ENCODE measurements around the gene PRDM12.

PRDM12 gene

DNA sequence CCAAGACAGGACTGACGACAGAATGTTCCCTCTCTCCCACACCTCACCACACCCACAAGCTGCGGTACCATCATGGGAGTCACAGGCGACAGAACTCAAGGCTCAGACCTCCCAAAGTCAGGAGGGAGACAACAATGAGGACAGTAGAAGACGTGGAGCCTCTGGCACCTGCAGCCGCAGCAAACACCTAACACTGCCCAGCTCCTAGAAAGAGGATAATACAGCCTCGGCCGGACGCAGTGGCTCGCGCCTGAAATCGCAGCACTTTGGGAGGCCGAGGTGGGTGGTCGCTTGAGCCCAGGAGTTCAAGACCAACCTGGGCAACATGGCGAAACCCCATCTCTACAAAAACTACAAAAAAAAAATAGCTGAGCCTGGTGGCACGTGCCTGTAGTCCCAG lies 13.2 kb upstream of the PRDM12 start:
- no peak overlapping the region for H3K27ac ChIP-seq (ENCODE audit: low read depth, low read length, poor library complexity, severe bottlenecking)
- no peak overlapping the region for H2AFZ ChIP-seq (ENCODE audit: low read length)
- H3K36me3 ChIP-seq (ENCODE audit: insufficient read depth, low read length), result no peaks in the 10 kb centered on the region
- no peaks in the 10 kb centered on the region for H3K79me2 ChIP-seq (ENCODE audit: insufficient read depth, low read length)
- H3K9me2 ChIP-seq (ENCODE audit: low read depth, low read length), result no peaks in the 10 kb centered on the region
- H3K4me1 ChIP-seq (ENCODE audit: insufficient read depth, low read length, severe bottlenecking), result no peaks in the 10 kb centered on the region
- H3F3A ChIP-seq (ENCODE audit: insufficient read depth, low read length), result no peaks in the 10 kb centered on the region
- no peak overlapping the region for H3K9ac ChIP-seq (ENCODE audit: low read length)
- TF ChIP-seq EZH2 (IDR thresholded peaks at IDR 0.05; ENCODE audit: borderline replicate concordance, low read length), result no peak
- TF ChIP-seq CTCF (IDR thresholded peaks at IDR 0.05; ENCODE audit: low read length), result no peak
- H3K9me3 ChIP-seq (ENCODE audit: low read length), result no peaks in the 10 kb centered on the region
- H3K27me3 ChIP-seq (ENCODE audit: insufficient read depth, low read length), result no peaks in the 10 kb centered on the region
- H4K20me1 ChIP-seq (ENCODE audit: insufficient read depth, low read length), result no peaks in the 10 kb centered on the region
- no peak overlapping the region for H3K4me2 ChIP-seq (ENCODE audit: low read length)
- no peak overlapping the region for H3K4me3 ChIP-seq (ENCODE audit: low read depth, low read length, poor library complexity, severe bottlenecking)

DNA sequence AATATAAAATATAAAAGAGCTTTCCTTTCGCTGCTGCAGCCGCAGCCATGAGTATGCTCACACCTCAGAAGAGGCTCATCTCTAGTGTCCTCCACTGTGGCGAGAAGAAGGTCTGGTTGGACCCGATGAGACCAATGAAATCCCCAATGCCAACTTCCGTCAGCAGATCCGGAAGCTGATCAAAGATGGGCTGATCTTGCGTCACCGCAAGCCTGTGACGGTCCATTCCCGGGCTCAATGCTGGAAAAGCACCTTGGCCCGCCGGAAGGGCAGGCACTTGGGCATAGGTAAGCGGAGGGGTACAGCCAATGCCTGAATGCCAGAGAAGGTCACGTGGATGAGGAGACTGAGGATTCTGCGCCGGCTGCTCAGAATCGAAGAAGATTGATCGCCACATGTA lies 12.6 kb upstream of the PRDM12 start:
- Histone ChIP-seq H3K4me1 (ENCODE audit: insufficient read depth, low read length, severe bottlenecking) (no peaks in the 10 kb centered on the region), H3K27me3 (ENCODE audit: insufficient read depth, low read length) (no peaks in the 10 kb centered on the region), H4K20me1 (ENCODE audit: insufficient read depth, low read length) (no peaks in the 10 kb centered on the region), H3K9me2 (ENCODE audit: low read depth, low read length) (no peaks in the 10 kb centered on the region), H3K9ac (ENCODE audit: low read length) (no peak overlapping the region), H3K27ac (ENCODE audit: low read depth, low read length, poor library complexity, severe bottlenecking) (no peak overlapping the region), H3K9me3 (ENCODE audit: low read length) (no peaks in the 10 kb centered on the region), H3K4me2 (ENCODE audit: low read length) (no peak overlapping the region), H2AFZ (ENCODE audit: low read length) (no peak overlapping the region), H3K79me2 (ENCODE audit: insufficient read depth, low read length) (no peaks in the 10 kb centered on the region), H3F3A (ENCODE audit: insufficient read depth, low read length) (no peaks in the 10 kb centered on the region), H3K4me3 (ENCODE audit: low read depth, low read length, poor library complexity, severe bottlenecking) (no peak overlapping the region), H3K36me3 (ENCODE audit: insufficient read depth, low read length) (no peaks in the 10 kb centered on the region)
- no peak for TF ChIP-seq CTCF (IDR thresholded peaks at IDR 0.05; ENCODE audit: low read length)
- TF ChIP-seq EZH2 (IDR thresholded peaks at IDR 0.05; ENCODE audit: borderline replicate concordance, low read length), result no peak

DNA sequence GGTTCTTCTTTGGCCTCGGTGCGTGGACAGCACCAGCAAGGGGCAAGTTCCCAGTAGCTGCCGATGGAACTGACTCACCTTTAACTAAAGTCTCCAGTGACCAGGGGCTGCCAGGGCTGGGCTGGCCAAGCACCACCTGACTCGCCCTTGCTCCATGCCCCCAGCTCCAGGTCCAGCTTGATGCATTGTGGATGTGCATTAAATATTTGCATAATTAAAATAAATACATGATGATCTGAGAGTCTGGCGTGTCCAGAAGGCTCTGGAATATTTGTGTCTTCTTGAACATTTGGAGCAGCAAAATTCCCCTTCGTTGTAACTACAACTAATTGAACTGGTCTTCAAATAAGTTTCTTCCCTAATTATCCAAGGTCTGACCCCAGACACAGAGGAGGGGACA lies 9.5 kb upstream of the PRDM12 start:
- TF ChIP-seq EZH2 (IDR thresholded peaks at IDR 0.05; ENCODE audit: borderline replicate concordance, low read length), result no peak
- TF ChIP-seq CTCF (IDR thresholded peaks at IDR 0.05; ENCODE audit: low read length), result no peak
- H3K9me2 ChIP-seq (ENCODE audit: low read depth, low read length), result no peaks in the 10 kb centered on the region
- H3K4me3 ChIP-seq (ENCODE audit: low read depth, low read length, poor library complexity, severe bottlenecking), result no peak overlapping the region
- no peak overlapping the region for H3K9ac ChIP-seq (ENCODE audit: low read length)
- no peaks in the 10 kb centered on the region for H4K20me1 ChIP-seq (ENCODE audit: insufficient read depth, low read length)
- no peak overlapping the region for H2AFZ ChIP-seq (ENCODE audit: low read length)
- no peak overlapping the region for H3K27ac ChIP-seq (ENCODE audit: low read depth, low read length, poor library complexity, severe bottlenecking)
- H3K4me1 ChIP-seq (ENCODE audit: insufficient read depth, low read length, severe bottlenecking), result no peaks in the 10 kb centered on the region
- H3K79me2 ChIP-seq (ENCODE audit: insufficient read depth, low read length), result no peaks in the 10 kb centered on the region
- H3K27me3 ChIP-seq (ENCODE audit: insufficient read depth, low read length), result no peaks in the 10 kb centered on the region
- H3K36me3 ChIP-seq (ENCODE audit: insufficient read depth, low read length), result no peaks in the 10 kb centered on the region
- H3F3A ChIP-seq (ENCODE audit: insufficient read depth, low read length), result no peaks in the 10 kb centered on the region
- no peaks in the 10 kb centered on the region for H3K9me3 ChIP-seq (ENCODE audit: low read length)
- H3K4me2 ChIP-seq (ENCODE audit: low read length), result no peak overlapping the region

Measured in OCI-LY1 (cell line).